ENCODE results near the gene MDN1. TPM values are rescaled to one million over a fixed set of nuclear protein-coding genes. Genes with fewer than 3 reads are reported as not detected.

The MDN1 gene
- polyA plus RNA-seq, 1 of the 3 experiments (the other 2 are of a cell fraction), result 8.5 TPM

DNA sequence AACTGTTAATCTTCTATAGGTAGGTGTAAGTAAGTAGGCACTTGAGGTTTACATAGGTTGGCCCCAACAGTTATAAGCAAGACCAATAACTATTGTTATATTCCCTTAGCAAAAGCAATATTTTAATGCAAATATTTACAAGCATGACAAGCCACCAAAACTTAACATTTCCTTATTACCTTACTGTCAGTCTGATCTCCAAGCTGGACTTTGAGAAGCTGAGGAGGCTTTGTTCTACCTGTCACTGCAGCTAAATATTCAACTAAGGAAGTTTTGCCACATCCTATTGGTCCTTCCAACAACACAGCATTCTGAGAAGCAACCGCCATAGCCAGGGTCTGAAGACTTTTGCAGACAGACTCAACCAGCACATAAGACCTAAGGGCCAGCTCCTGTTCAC, 29.6 kb downstream of the MDN1 start:
- 100% methylated on average over 1 of the region's 1 CpG for WGBS (ENCODE audit: low lambda C conversion rate)
- CTCF ChIA-PET, result no interaction called here
- no peaks in the 10 kb centered on the region for H4K20me1 ChIP-seq (ENCODE audit: insufficient read depth)
- H3F3A ChIP-seq (replicated peaks; ENCODE audit: insufficient read depth), result no peaks in the 10 kb centered on the region
- H3K9me2 ChIP-seq, result no peaks in the 10 kb centered on the region
- no peak overlapping the region for H3K4me3 ChIP-seq (ENCODE audit: low read depth in 2 of 2, low read length in 1 of 2)
- no peaks in the 10 kb centered on the region for H3K9me3 ChIP-seq
- DNase-seq, result no peak
- TF ChIP-seq, protein P1, sequence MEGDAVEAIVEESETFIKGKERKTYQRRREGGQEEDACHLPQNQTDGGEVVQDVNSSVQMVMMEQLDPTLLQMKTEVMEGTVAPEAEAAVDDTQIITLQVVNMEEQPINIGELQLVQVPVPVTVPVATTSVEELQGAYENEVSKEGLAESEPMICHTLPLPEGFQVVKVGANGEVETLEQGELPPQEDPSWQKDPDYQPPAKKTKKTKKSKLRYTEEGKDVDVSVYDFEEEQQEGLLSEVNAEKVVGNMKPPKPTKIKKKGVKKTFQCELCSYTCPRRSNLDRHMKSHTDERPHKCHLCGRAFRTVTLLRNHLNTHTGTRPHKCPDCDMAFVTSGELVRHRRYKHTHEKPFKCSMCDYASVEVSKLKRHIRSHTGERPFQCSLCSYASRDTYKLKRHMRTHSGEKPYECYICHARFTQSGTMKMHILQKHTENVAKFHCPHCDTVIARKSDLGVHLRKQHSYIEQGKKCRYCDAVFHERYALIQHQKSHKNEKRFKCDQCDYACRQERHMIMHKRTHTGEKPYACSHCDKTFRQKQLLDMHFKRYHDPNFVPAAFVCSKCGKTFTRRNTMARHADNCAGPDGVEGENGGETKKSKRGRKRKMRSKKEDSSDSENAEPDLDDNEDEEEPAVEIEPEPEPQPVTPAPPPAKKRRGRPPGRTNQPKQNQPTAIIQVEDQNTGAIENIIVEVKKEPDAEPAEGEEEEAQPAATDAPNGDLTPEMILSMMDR (IDR thresholded peaks at IDR 0.05), result no peak
- TF ChIP-seq, protein P2, sequence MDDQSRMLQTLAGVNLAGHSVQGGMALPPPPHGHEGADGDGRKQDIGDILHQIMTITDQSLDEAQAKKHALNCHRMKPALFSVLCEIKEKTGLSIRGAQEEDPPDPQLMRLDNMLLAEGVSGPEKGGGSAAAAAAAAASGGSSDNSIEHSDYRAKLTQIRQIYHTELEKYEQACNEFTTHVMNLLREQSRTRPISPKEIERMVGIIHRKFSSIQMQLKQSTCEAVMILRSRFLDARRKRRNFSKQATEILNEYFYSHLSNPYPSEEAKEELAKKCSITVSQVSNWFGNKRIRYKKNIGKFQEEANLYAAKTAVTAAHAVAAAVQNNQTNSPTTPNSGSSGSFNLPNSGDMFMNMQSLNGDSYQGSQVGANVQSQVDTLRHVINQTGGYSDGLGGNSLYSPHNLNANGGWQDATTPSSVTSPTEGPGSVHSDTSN (IDR thresholded peaks at IDR 0.05), result no peak
- TF ChIP-seq RXRA (IDR thresholded peaks at IDR 0.05; ENCODE audit: borderline replicate concordance, low read depth), result no peak
- TF ChIP-seq RCOR1 (IDR thresholded peaks at IDR 0.05; ENCODE audit: low read length), result no peak
- TF ChIP-seq GATA2 (CRISPR knock-in tag; IDR thresholded peaks at IDR 0.05), result no peak
- no peak for TF ChIP-seq EP300 (IDR thresholded peaks at IDR 0.05; ENCODE audit: borderline replicate concordance in 1 of 2, low read depth in 1 of 2, low read length in 1 of 2)
- no peak for TF ChIP-seq FOSL2 (IDR thresholded peaks at IDR 0.05; ENCODE audit: borderline replicate concordance, low read depth)
- no peak for TF ChIP-seq YY1 (IDR thresholded peaks at IDR 0.05; ENCODE audit: low read depth)
- TF ChIP-seq USF1 (IDR thresholded peaks at IDR 0.05; ENCODE audit: borderline replicate concordance, low read depth), result no peak
- POLR2A ChIA-PET, result no interaction called here
- H3K9ac ChIP-seq, result no peak overlapping the region
- H3K27me3 ChIP-seq (ENCODE audit: insufficient read depth), result no peaks in the 10 kb centered on the region
- peaks cover 36 to 52% of the 10 kb centered on the region in 2 experiments for H3K36me3 ChIP-seq (replicated peaks in 1 of 2; ENCODE audit: control insufficient read depth in 1 of 2, insufficient read depth in 2 of 2, low read length in 1 of 2)
- no peaks in the 10 kb centered on the region for H3K79me2 ChIP-seq (ENCODE audit: insufficient read depth)
- H2AFZ ChIP-seq (ENCODE audit: low read depth), result no peak overlapping the region
- H3K4me2 ChIP-seq, result no peak overlapping the region
- H3K4me1 ChIP-seq (ENCODE audit: control insufficient read depth in 1 of 2, insufficient read depth in 2 of 2, low read depth in 1 of 2, low read length in 1 of 2), result no peaks in the 10 kb centered on the region; a peak in 1 of 4 replicates
- no peak overlapping the region for H3K27ac ChIP-seq (ENCODE audit: low read depth in 2 of 2, low read length in 1 of 2)

- H3K9ac ChIP-seq, result no peak overlapping the region
- no peaks in the 10 kb centered on the region for H3F3A ChIP-seq (replicated peaks; ENCODE audit: insufficient read depth)
- CTCF ChIA-PET, result no interaction called here
- 89% methylated on average over 7 of the region's 7 CpGs for WGBS (ENCODE audit: low lambda C conversion rate)
- H2AFZ ChIP-seq (ENCODE audit: low read depth), result no peak overlapping the region
- H3K79me2 ChIP-seq (ENCODE audit: insufficient read depth), result no peaks in the 10 kb centered on the region
- H3K4me3 ChIP-seq (ENCODE audit: low read depth in 2 of 2, low read length in 1 of 2), result no peak overlapping the region
- H3K27ac ChIP-seq (ENCODE audit: low read depth in 2 of 2, low read length in 1 of 2), result no peak overlapping the region
- no peaks in the 10 kb centered on the region for H3K9me3 ChIP-seq
- TF ChIP-seq FOSL2 (IDR thresholded peaks at IDR 0.05; ENCODE audit: borderline replicate concordance, low read depth) (no peak), RCOR1 (IDR thresholded peaks at IDR 0.05; ENCODE audit: low read length) (no peak), SMC3 (IDR thresholded peaks at IDR 0.05; ENCODE audit: low read depth, low read length) (no peak), POLR2AphosphoS5 (IDR thresholded peaks at IDR 0.05; ENCODE audit: low read depth, low read length) (no peak)
- H4K20me1 ChIP-seq (ENCODE audit: insufficient read depth), result no peaks in the 10 kb centered on the region
- peaks cover 55 to 58% of the 10 kb centered on the region in 2 experiments for H3K36me3 ChIP-seq (replicated peaks in 1 of 2; ENCODE audit: control insufficient read depth in 1 of 2, insufficient read depth in 2 of 2, low read length in 1 of 2)
- no peak overlapping the region for H3K4me2 ChIP-seq
- H3K4me1 ChIP-seq (ENCODE audit: control insufficient read depth in 1 of 2, insufficient read depth in 2 of 2, low read depth in 1 of 2, low read length in 1 of 2), result no peaks in the 10 kb centered on the region
- H3K9me2 ChIP-seq, result no peaks in the 10 kb centered on the region
- H3K27me3 ChIP-seq (ENCODE audit: insufficient read depth), result no peaks in the 10 kb centered on the region
- POLR2A ChIA-PET, result no interaction called here
- DNase-seq, result no peak
Measured at GRCh38 chr6:89787660-89788328, 31.8 kb downstream of the MDN1 start.

Data from SK-N-SH (cell line).